HUES48 (cell line): Measurements from ENCODE around the gene CCDC136.

ENCODE experiments used
- H3K27ac ChIP-seq: one replicate; pipeline ENCODE4 v1.7.0; 2013; ENCODE audit warnings: low read depth, low read length, inconsistent platforms
- H3K27me3 ChIP-seq: 2 replicates; pipeline ENCODE4 v1.6.1; 2013; ENCODE audit warnings: mild to moderate bottlenecking, low read length; ENCODE audit not compliant: control insufficient read depth, insufficient read depth
- H3K36me3 ChIP-seq: 2 replicates; pipeline ENCODE4 v1.6.1; 2013; ENCODE audit warnings: low read length; ENCODE audit not compliant: control insufficient read depth, insufficient read depth
- H3K4me1 ChIP-seq: 2 replicates; pipeline ENCODE4 v1.6.1; 2013; ENCODE audit warnings: mild to moderate bottlenecking, low read length; ENCODE audit not compliant: control insufficient read depth, insufficient read depth
- H3K4me3 ChIP-seq: 2 replicates; pipeline ENCODE4 v1.5.1; 2013; ENCODE audit warnings: mild to moderate bottlenecking, low read depth, low read length
- H3K9ac ChIP-seq: 2 replicates; pipeline ENCODE4 v1.6.1; 2013; ENCODE audit warnings: mild to moderate bottlenecking, low read depth, low read length, moderate library complexity
- H3K9me3 ChIP-seq: 2 replicates; pipeline ENCODE4 v1.6.1; 2013; ENCODE audit warnings: low read length; ENCODE audit not compliant: control insufficient read depth, insufficient read depth

The CCDC136 gene

DNA sequence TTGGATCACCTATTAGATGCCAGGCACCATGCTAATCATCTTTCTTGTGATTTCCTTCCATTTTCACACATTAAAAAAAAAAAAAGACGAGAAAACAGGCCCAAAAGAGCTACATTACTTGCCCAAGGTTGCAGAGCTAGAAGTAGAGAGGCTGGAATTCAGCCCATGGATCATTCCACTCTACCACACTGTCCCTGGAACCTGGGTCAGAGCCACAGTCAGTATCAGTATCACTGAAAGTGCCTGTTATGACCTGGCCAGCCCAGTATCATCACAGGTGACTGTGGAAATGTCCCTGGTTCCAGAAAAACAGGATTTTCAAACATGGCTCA is 35.1 kb downstream of the CCDC136 start:
- H3K36me3 ChIP-seq, result no peaks in the 10 kb centered on the region
- peaks cover 25% of the 10 kb centered on the region for H3K4me1 ChIP-seq
- H3K27me3 ChIP-seq, result peaks cover 29% of the 10 kb centered on the region
- H3K27ac ChIP-seq, result peak overlapping the region; percentile 59
- H3K4me3 ChIP-seq, result no peak overlapping the region
- no peak overlapping the region for H3K9ac ChIP-seq
- H3K9me3 ChIP-seq, result no peaks in the 10 kb centered on the region

DNA sequence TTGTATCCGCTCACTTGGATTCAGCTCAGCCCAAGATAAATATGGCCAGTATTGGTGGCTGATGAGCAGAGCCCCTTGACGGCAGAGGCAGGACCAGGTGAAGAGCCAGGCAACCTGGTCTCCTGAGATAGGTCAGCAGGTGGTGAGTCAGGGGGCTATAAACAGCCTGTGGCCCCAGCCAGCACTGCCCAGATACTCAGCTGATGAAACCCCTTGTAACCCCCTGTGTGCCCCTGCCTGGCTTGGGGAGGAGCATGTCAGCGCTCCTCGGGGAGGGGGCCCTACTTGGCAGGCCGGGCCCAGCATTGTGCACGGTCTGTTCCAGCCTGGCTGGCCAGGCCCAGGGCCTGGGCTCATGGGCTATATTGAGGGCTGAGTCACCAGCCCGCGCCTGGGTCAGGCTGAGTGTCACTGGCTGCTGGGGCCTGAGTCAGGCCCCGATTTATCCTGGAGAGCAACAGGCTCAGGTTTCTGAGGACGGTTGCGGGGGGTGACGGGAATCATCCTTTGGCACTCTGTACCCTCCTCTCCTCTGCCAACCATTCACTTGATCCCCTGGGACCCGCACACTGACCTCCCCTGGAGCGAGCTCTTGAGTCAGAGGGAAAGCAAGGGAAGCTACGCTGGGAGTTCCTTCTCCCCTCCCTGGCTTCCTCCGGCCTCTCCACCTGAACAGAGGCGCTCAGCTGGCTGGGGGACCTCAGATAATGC is 35.6 kb downstream of the CCDC136 start:
- peaks cover 28% of the 10 kb centered on the region for H3K4me1 ChIP-seq
- no peaks in the 10 kb centered on the region for H3K36me3 ChIP-seq
- H3K9ac ChIP-seq, result no peak overlapping the region
- H3K27ac ChIP-seq, result peak overlapping the region; percentile 59
- peaks cover 29% of the 10 kb centered on the region for H3K27me3 ChIP-seq
- H3K4me3 ChIP-seq, result no peak overlapping the region
- no peaks in the 10 kb centered on the region for H3K9me3 ChIP-seq

DNA sequence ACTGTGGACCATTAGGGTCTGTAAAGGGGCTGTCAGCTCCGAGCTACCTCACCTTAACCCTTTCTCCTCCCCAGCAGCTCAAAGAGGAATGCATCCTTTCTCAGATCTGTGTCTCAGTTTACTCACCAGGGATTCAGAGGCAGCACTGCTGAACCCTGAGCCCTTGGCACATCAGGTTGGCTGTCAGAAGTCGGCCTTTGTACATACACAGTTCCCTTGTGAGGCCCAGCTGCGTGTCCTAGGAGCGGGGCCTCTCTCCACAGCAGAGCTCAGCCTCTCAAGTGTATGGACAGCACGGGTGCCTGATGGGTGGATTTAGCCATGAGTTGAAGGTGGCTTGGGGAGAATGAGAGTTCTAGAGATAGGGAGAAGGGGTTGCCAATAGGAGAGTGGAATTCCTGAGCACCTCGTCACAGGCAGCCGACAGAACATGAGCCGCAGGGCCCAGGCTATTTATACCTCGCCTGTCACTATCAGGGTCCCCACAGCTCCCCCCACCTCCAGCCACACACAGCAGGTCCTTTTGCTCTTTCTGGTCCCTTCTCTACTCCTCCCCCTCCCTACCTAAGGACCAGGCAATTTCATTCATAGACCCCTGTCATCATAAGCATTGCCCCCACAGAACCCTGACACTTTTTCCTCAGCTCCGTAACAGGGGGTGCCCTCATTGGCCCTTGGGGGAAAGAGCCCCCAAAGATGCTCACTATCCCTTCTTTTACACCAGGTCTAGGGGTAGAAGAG is 36.4 kb downstream of the CCDC136 start:
- no peaks in the 10 kb centered on the region for H3K36me3 ChIP-seq
- no peak overlapping the region for H3K4me3 ChIP-seq
- peak overlapping the region; percentile 59 for H3K27ac ChIP-seq
- H3K27me3 ChIP-seq, result peaks cover 29% of the 10 kb centered on the region
- H3K9me3 ChIP-seq, result no peaks in the 10 kb centered on the region
- peaks cover 33% of the 10 kb centered on the region for H3K4me1 ChIP-seq
- H3K9ac ChIP-seq, result no peak overlapping the region

DNA sequence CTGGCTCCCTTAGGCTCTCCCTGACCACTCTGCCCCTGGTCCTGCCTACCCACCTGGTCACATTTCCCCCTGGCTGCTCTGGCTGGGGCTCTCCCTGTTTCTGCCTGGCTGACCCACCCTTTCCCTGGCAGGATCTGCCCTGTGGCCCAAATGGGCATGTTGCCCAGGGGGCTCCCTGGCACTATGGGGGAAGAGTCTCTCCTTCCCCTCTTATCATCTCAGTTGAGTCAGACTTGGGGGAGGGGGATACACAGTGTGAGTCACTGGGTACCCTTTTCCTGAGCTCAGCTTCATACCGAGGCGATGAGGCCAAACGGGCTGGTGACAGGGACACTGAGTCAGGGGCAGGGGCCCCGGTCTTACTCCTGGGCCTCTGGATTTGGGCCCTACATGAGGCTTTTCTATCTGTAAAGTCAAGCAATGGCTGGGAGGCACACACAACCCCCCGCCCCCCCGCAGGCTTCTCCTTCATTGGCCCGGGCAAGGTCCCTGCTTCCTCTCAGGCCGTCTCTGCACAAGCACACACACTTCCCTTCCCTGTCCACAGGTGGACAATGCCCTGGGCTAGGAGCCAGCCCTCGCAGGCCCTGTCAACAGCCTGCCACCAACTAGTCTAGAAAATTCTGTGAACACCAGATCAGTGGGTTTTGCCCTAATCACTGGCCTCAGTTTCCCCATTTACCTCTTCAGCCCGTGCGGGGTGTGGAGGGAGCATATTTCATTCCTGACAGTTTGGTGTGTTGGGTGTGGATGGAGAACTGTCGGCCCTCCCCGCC is 37.8 kb downstream of the CCDC136 start:
- Histone ChIP-seq H3K9me3 (no peaks in the 10 kb centered on the region), H3K27me3 (peaks cover 29% of the 10 kb centered on the region), H3K9ac (no peak overlapping the region), H3K4me3 (peak overlapping the region; percentile 24), H3K36me3 (no peaks in the 10 kb centered on the region), H3K27ac (no peak overlapping the region), H3K4me1 (peaks cover 42% of the 10 kb centered on the region)

DNA sequence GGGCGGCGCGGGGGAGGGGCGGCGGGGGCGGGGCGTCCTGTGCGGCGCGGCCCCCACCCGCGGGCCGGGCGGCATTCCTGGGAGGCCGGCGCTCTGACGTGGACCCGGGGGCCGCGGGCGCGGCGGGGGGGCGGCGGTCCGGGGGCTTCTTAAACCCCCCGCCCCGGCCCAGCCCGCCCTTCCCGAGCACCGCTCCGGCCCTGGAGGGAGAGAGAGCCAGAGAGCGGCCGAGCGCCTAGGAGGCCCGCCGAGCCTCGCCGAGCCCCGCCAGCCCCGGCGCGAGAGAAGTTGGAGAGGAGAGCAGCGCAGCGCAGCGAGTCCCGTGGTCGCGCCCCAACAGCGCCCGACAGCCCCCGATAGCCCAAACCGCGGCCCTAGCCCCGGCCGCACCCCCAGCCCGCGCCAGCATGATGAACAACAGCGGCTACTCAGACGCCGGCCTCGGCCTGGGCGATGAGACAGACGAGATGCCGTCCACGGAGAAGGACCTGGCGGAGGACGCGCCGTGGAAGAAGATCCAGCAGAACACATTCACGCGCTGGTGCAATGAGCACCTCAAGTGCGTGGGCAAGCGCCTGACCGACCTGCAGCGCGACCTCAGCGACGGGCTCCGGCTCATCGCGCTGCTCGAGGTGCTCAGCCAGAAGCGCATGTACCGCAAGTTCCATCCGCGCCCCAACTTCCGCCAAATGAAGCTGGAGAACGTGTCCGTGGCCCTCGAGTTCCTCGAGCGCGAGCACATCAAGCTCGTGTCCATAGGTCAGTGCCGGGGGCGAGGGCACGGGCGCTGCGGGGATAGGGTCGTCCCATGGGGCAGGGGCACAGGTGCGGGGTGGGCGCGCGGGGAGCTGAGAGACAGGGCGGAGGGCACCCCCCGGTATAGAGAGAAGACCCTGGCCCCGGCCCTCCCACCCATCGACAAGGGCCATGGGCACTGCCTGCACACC is 38.7 kb downstream of the CCDC136 start, which contains the start of gene FLNC:
TSS of gene FLNC (plus strand) at position 176 of the 947 bp plus-strand sequence. CDS start at position 408, 232 bp downstream.
- H3K27ac ChIP-seq, result peak within 1 kb of the TSS; percentile 44
- H3K4me1 ChIP-seq, result peaks cover 42% of the 10 kb centered on the region

DNA sequence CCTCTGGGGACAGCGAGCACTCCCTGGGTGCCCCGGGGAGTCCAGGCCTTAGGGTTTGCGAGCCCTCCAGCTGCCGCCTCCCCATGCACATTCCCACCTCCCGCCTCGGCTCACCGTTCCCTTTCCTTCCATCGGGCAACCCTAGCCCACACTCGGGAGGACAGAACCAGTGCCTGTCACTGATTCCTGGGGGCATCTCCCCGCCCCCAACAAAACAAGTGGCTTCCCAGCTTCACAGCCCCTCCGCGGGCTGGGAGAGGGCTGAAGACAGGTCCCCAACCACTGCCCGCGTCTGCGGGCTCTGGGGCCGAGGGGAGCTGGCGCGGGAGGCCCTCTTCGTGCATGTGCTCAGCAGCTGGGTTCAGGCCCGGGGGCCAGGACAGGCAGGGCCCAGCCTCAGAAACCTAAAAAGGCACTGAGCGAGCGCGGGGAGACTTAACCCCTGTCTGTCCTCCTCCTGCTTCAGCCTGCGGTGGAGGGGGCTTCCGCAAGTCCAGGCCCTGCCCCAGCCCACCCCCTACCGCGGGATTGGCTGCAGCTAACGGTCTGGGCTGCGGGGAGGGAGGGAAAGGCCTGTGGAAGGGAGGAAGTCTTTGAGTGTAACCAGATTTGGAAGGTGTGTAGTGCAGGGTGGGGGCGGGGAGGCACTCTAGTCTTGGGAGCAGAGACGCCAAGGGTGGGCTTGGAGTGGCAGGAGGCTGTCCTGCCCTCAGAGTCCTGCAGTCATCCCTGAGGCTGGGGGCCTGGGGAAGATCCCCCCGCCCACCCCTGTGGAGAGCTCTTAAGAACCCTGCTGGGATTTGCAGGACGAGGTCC is 39.6 kb downstream of the CCDC136 start:
- no peaks in the 10 kb centered on the region for H3K36me3 ChIP-seq
- peak overlapping the region; percentile 77 for H3K4me3 ChIP-seq
- H3K27me3 ChIP-seq, result peaks cover 29% of the 10 kb centered on the region
- H3K9ac ChIP-seq, result no peak overlapping the region
- peak overlapping the region; percentile 44 for H3K27ac ChIP-seq
- no peaks in the 10 kb centered on the region for H3K9me3 ChIP-seq
- H3K4me1 ChIP-seq, result peaks cover 42% of the 10 kb centered on the region

More for the DNA sequence above, 38.7 kb downstream of the CCDC136 start, which contains the start of gene FLNC:
- Histone ChIP-seq H3K4me3 (peak within 1 kb of the TSS; percentile 77), H3K9ac (no peak within 1 kb of the TSS; the same call in 1 of the 2 replicates), H3K27me3 (peaks cover 29% of the 10 kb centered on the region), H3K36me3 (no peaks in the 10 kb centered on the region), H3K9me3 (no peaks in the 10 kb centered on the region)

DNA sequence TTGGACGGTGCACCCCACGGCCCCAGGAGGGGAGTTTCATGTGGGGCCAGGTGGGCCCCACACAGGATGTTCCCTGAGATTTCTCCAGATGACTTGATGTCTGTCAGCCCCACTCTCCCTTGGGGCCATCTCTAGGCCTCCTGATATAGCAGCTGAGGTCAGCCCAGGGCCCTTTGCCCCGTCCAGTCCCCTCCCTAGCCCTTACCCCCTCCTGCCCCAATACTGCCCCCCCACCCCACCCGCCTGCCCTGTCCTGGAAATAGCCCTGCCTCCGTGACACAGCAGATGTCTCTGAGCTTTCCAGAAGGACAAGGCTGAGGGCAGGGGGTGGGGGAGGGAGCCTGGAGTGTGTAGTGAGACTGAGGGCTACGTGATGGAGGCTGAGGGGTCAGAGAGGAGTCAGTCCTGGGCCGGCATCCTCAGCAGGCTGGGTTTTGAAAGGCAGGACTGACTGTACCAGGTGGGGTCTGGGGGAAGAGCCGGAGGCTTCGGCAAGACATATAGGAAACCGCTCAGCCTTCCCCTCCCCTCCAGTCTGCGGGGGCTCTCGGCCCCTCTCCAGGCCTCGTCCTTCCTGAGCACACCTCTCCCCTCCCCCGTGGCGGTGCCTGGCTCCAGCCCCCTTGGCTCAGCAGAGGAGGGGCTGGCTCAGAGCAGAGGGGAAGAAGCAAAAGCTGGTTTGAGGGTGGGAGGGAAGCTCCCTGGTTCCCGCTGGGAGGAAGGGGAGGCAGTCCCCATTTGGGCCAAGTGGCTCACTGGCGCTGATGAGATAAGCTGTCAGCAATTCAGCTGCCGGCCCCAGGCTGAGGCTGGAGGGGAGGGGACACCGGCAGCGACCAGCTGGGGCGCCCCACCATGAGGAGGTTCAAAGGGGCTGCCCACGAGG is 40.5 kb downstream of the CCDC136 start:
- peaks cover 37% of the 10 kb centered on the region for H3K4me1 ChIP-seq
- H3K9ac ChIP-seq, result no peak overlapping the region; the same call in 1 of the 2 replicates
- peak overlapping the region; percentile 77 for H3K4me3 ChIP-seq
- H3K27me3 ChIP-seq, result peaks cover 29% of the 10 kb centered on the region
- H3K9me3 ChIP-seq, result no peaks in the 10 kb centered on the region
- H3K27ac ChIP-seq, result peak overlapping the region; percentile 83
- H3K36me3 ChIP-seq, result no peaks in the 10 kb centered on the region

DNA sequence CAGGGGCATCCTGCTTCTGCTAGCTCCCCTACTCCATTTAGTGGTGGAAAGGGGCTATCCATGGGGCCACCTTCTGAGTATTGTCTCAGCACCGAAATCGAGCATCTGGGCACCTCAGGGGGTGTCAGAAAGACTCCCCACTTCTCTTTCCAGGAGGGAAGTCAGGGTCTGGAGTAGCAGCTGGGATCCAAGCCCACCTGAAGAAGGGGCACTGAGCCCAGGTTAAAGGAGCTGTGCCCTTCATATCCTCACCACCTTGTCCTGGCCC is 41.0 kb downstream of the CCDC136 start:
- no peaks in the 10 kb centered on the region for H3K9me3 ChIP-seq
- H3K9ac ChIP-seq, result no peak overlapping the region; the same call in 1 of the 2 replicates
- peak overlapping the region; percentile 83 for H3K27ac ChIP-seq
- H3K27me3 ChIP-seq, result peaks cover 29% of the 10 kb centered on the region
- H3K4me3 ChIP-seq, result peak overlapping the region; percentile 55
- peaks cover 32% of the 10 kb centered on the region for H3K4me1 ChIP-seq
- H3K36me3 ChIP-seq, result no peaks in the 10 kb centered on the region; the same call in 1 of the 2 replicates
